ENCODE data around the gene PSTK. TPM values are rescaled to one million over a fixed set of nuclear protein-coding genes. Genes with fewer than 3 reads are reported as not detected.

Gene PSTK
- total and polyA plus RNA-seq, 2 of the 13 experiments (the other 11 are each of a cell fraction or from before 2014, with no cell fraction given): 8.2 to 9.3 TPM

DNA sequence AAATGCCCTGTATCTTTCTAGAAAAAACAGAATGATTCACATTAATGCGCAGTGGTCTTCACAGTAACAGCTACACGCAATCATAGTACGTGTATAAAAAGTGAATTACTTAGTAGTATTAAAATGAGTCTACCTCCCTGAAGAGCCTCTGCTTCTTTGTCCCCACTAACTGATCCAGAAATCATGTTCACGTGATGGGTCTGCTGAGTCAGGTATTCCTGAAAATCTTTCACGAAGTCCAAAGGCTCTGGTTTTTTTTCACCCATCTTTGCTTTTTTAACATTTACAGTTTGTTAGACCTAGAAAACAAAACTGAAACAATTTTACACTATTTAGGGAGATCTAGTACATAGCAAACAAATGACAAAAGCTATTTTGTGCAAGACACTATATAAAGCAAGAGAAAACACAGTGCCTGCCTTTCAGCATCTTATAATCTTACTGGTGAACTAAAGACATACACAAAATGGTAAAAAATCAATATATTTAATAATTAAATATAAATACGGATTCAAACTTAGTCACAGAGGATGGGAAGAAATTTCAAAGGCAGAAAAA, 18.2 kb downstream of the PSTK start:
- Histone ChIP-seq H3K4me2 (ENCODE audit: low read depth, low read length) (no peak overlapping the region), H3K27ac (ENCODE audit: extremely low read length, insufficient read depth, low read length) (no peak overlapping the region), H3K36me3 (replicated peaks in 1 of 2; ENCODE audit: control insufficient read depth in 1 of 2, insufficient read depth in 2 of 2, low read length in 2 of 2) (peaks cover 18 to 49% of the 10 kb centered on the region in 2 experiments), H3K4me1 (ENCODE audit: insufficient read depth, low read length) (peaks cover 13% of the 10 kb centered on the region; the same call in 1 of the 2 replicates), H3K9ac (ENCODE audit: insufficient read depth, low read depth, low read length) (no peak overlapping the region), H3K4me3 (replicated peaks in 1 of 3; ENCODE audit: insufficient read depth in 1 of 3, low read depth in 2 of 3, low read length in 3 of 3) (no peak overlapping the region), H3K79me2 (ENCODE audit: insufficient read depth, low read length) (peaks cover 44% of the 10 kb centered on the region), H3K9me3 (ENCODE audit: low read length) (no peaks in the 10 kb centered on the region), H2AFZ (ENCODE audit: low read length) (no peak overlapping the region), H4K20me1 (ENCODE audit: insufficient read depth, low read length) (peaks cover 18% of the 10 kb centered on the region), H3K27me3 (ENCODE audit: control insufficient read depth in 1 of 2, insufficient read depth in 2 of 2, low read length in 2 of 2) (no peaks in the 10 kb centered on the region)
- DNase-seq (ENCODE audit: low spot score) (no peak), FAIRE-seq (no peak), ATAC-seq (no peak)
- WGBS (ENCODE audit: low lambda C conversion rate): 97% methylated on average over 6 of the region's 6 CpGs
- no TSS peak for BruUV-seq (replicated peaks)
- in situ Hi-C loops (cut with HindIII; ENCODE audit: extremely low pct_ligation_motif_present, low pct_unique_long_range_greater_than_20kb): no loop called here
- ChIA-PET POLR2A (interaction anchor here (2.2 kb wide), 1 partner anchor 9 kb away, joined by 9 read pairs; no protein-coding TSS in a partner anchor), CTCF (ENCODE audit: low intra/inter-chr PET ratio, low total read pairs) (no interaction called here)
- TF ChIP-seq HHEX (CRISPR knock-in tag; IDR thresholded peaks at IDR 0.05) (no peak), MAFF (IDR thresholded peaks at IDR 0.05; ENCODE audit: low read depth, low read length) (peak; percentile 56), ZNF577 (CRISPR knock-in tag; IDR thresholded peaks at IDR 0.05; ENCODE audit: borderline replicate concordance, low read depth) (no peak), GFI1 (CRISPR knock-in tag; IDR thresholded peaks at IDR 0.05; ENCODE audit: borderline replicate concordance) (no peak), MAFK (conservative IDR thresholded peaks at IDR 0.05 in 1 of 2, IDR thresholded peaks at IDR 0.05 in 1 of 2; ENCODE audit: low read length in 2 of 2) (peak; percentile 58 to 78)
- intact Hi-C loops (cut with micrococcal nuclease; ENCODE audit: unreplicated experiment): no loop called here

DNA sequence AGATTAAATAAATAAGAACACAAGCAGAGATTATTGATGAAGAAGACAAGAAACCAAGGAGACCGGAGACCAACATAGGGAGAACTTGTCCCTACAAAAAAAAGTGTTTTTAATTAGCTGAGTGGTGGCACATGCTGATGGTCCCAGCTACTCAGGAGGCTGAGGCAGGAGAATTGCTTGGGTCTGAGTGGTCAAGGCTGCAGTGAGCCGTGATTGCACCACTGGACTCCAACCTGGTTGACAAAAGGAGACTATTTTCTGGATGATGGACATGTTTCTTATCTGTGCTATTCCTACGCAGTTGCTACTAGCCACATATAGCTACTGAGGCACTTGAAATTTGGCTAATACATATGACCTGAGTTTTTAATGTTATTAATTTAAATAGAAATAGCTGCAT, 18.7 kb downstream of the PSTK start:
- peaks cover 16 to 45% of the 10 kb centered on the region in 2 experiments for H3K36me3 ChIP-seq (replicated peaks in 1 of 2; ENCODE audit: control insufficient read depth in 1 of 2, insufficient read depth in 2 of 2, low read length in 2 of 2)
- H3K4me2 ChIP-seq (ENCODE audit: low read depth, low read length): no peak overlapping the region
- H2AFZ ChIP-seq (ENCODE audit: low read length): no peak overlapping the region
- H3K9ac ChIP-seq (ENCODE audit: insufficient read depth, low read depth, low read length): no peak overlapping the region
- H3K9me3 ChIP-seq (ENCODE audit: low read length): no peaks in the 10 kb centered on the region
- BruUV-seq (replicated peaks): no TSS peak
- H3K27me3 ChIP-seq (ENCODE audit: control insufficient read depth in 1 of 2, insufficient read depth in 2 of 2, low read length in 2 of 2): no peaks in the 10 kb centered on the region
- H4K20me1 ChIP-seq (ENCODE audit: insufficient read depth, low read length): peaks cover 21% of the 10 kb centered on the region
- intact Hi-C loops (cut with micrococcal nuclease; ENCODE audit: unreplicated experiment): no loop called here
- DNase-seq (ENCODE audit: low spot score) (no peak), FAIRE-seq (no peak), ATAC-seq (no peak)
- ChIA-PET CTCF (ENCODE audit: low intra/inter-chr PET ratio, low total read pairs) (no interaction called here), POLR2A (interaction anchor here (2.2 kb wide), 1 partner anchor 9 kb away, joined by 9 read pairs; no protein-coding TSS in a partner anchor)
- peaks cover 17% of the 10 kb centered on the region for H3K4me1 ChIP-seq (ENCODE audit: insufficient read depth, low read length)
- H3K4me3 ChIP-seq (replicated peaks in 1 of 3; ENCODE audit: insufficient read depth in 1 of 3, low read depth in 2 of 3, low read length in 3 of 3): no peak overlapping the region
- in situ Hi-C loops (cut with HindIII; ENCODE audit: extremely low pct_ligation_motif_present, low pct_unique_long_range_greater_than_20kb): no loop called here
- TF ChIP-seq ZNF607 (CRISPR knock-in tag; IDR thresholded peaks at IDR 0.05; ENCODE audit: borderline replicate concordance): no peak
- TF ChIP-seq SIN3B (IDR thresholded peaks at IDR 0.05; ENCODE audit: low read length): no peak
- TF ChIP-seq, protein P1, sequence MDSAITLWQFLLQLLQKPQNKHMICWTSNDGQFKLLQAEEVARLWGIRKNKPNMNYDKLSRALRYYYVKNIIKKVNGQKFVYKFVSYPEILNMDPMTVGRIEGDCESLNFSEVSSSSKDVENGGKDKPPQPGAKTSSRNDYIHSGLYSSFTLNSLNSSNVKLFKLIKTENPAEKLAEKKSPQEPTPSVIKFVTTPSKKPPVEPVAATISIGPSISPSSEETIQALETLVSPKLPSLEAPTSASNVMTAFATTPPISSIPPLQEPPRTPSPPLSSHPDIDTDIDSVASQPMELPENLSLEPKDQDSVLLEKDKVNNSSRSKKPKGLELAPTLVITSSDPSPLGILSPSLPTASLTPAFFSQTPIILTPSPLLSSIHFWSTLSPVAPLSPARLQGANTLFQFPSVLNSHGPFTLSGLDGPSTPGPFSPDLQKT (CRISPR knock-in tag; IDR thresholded peaks at IDR 0.05; ENCODE audit: borderline replicate concordance): no peak
- no peak for TF ChIP-seq ZNF441 (CRISPR knock-in tag; IDR thresholded peaks at IDR 0.05; ENCODE audit: borderline replicate concordance)
- no peak for TF ChIP-seq PRMT3 (CRISPR knock-in tag; IDR thresholded peaks at IDR 0.05; ENCODE audit: borderline replicate concordance, low read depth)
- no peak for TF ChIP-seq ONECUT2 (CRISPR knock-in tag; IDR thresholded peaks at IDR 0.05)
- no peak for TF ChIP-seq SRSF9 (IDR thresholded peaks at IDR 0.05; ENCODE audit: borderline replicate concordance, insufficient read depth, low read depth, low read length, poor library complexity, severe bottlenecking)
- TF ChIP-seq ZFP36L2 (CRISPR knock-in tag; IDR thresholded peaks at IDR 0.05): no peak
- no peak for TF ChIP-seq HNRNPH1 (optimal IDR thresholded peaks at IDR 0.05; ENCODE audit: low read depth, low read length)
- TF ChIP-seq, protein P2, sequence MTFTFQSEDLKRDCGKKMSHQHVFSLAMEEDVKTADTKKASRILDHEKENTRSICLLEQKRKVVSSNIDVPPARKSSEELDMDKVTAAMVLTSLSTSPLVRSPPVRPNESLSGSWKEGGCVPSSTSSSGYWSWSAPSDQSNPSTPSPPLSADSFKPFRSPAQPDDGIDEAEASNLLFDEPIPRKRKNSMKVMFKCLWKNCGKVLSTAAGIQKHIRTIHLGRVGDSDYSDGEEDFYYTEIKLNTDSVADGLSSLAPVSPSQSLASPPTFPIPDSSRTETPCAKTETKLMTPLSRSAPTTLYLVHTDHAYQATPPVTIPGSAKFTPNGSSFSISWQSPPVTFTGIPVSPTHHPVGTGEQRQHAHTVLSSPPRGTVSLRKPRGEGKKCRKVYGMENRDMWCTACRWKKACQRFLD (CRISPR knock-in tag; IDR thresholded peaks at IDR 0.05; ENCODE audit: borderline replicate concordance): no peak
- TF ChIP-seq ZNF703 (CRISPR knock-in tag; IDR thresholded peaks at IDR 0.05; ENCODE audit: borderline replicate concordance): no peak
- no peak for TF ChIP-seq AHR (CRISPR knock-in tag; IDR thresholded peaks at IDR 0.05)
- H3K27ac ChIP-seq (ENCODE audit: extremely low read length, insufficient read depth, low read length): no peak overlapping the region
- peaks cover 49% of the 10 kb centered on the region for H3K79me2 ChIP-seq (ENCODE audit: insufficient read depth, low read length)
- 96% methylated on average over 3 of the region's 3 CpGs for WGBS (ENCODE audit: low lambda C conversion rate)
